ENCODE measurements around the gene STOX2. TPM values are rescaled to one million over a fixed set of nuclear protein-coding genes. Genes with fewer than 3 reads are reported as not detected.

The STOX2 gene
- total and polyA plus RNA-seq, 10 of the 15 experiments (the other 5 are each of a cell fraction or from before 2014, with no cell fraction given): 0.01 to 1.2 (median 0.18) TPM; not detected in 4

GRCh38 chr4:184030036-184030435 lies 124.9 kb downstream of the STOX2 start:
- intact Hi-C loops (cut with micrococcal nuclease; ENCODE audit: unreplicated experiment): no loop called here
- FAIRE-seq: no peak
- no peak for DNase-seq (ENCODE audit: low read depth, low spot score)
- in situ Hi-C loops (cut with MboI): no loop called here
- Histone ChIP-seq H4K20me1 (ENCODE audit: control insufficient read depth, insufficient read depth) (no peaks in the 10 kb centered on the region), H3K4me2 (ENCODE audit: control insufficient read depth, insufficient read depth) (no peak overlapping the region), H3K27me3 (replicated peaks in 1 of 2; ENCODE audit: control insufficient read depth in 2 of 2, insufficient read depth in 2 of 2, low read length in 1 of 2) (peaks cover 0 to 2% of the 10 kb centered on the region in 2 experiments; a peak in 3 of 4 replicates), H3K4me1 (ENCODE audit: control insufficient read depth, insufficient read depth, low read length) (no peaks in the 10 kb centered on the region), H2AFZ (ENCODE audit: control insufficient read depth, low read depth, low read length) (no peak overlapping the region), H3K79me2 (ENCODE audit: control insufficient read depth, insufficient read depth, low read length) (no peaks in the 10 kb centered on the region), H3K9me3 (replicated peaks; ENCODE audit: control insufficient read depth, insufficient read depth, low read length) (no peaks in the 10 kb centered on the region), H3K4me3 (no peak overlapping the region), H3K9ac (ENCODE audit: control insufficient read depth, insufficient read depth, low read length) (no peak overlapping the region), H3K27ac (ENCODE audit: control insufficient read depth, insufficient read depth) (no peak overlapping the region), H3K36me3 (ENCODE audit: control insufficient read depth in 2 of 2, insufficient read depth in 2 of 2, low read length in 1 of 2) (no peaks in the 10 kb centered on the region)
- ATAC-seq: no peak
- ChIA-PET SMC1A (ENCODE audit: uncharacterized antibody, unreplicated experiment) (no interaction called here), POLR2A (no interaction called here), CTCF (no interaction called here), RAD21 (ENCODE audit: unreplicated experiment) (no interaction called here)
- TF ChIP-seq MYC (IDR thresholded peaks at IDR 0.05; ENCODE audit: insufficient read depth, insufficient read length, insufficient replicate concordance, low read length, severe bottlenecking) (no peak), MTA3 (IDR thresholded peaks at IDR 0.05; ENCODE audit: borderline replicate concordance, low read length) (no peak), RB1 (IDR thresholded peaks at IDR 0.05; ENCODE audit: borderline replicate concordance) (no peak), ZNF592 (IDR thresholded peaks at IDR 0.05) (no peak), CBFB (IDR thresholded peaks at IDR 0.05; ENCODE audit: low read depth) (no peak), SIN3A (IDR thresholded peaks at IDR 0.05; ENCODE audit: low read depth, low read length) (no peak), HDAC2 (IDR thresholded peaks at IDR 0.05) (no peak), YBX1 (IDR thresholded peaks at IDR 0.05) (no peak), CTCF (IDR thresholded peaks at IDR 0.05 in 2 of 3, conservative IDR thresholded peaks at IDR 0.05 in 1 of 3; ENCODE audit: control insufficient read depth in 2 of 3, extremely low read depth in 1 of 3, insufficient read depth in 1 of 3, low read depth in 3 of 3, low read length in 3 of 3) (no peak), ZNF217 (IDR thresholded peaks at IDR 0.05) (no peak), MTA2 (IDR thresholded peaks at IDR 0.05; ENCODE audit: low read depth) (no peak), FOS (IDR thresholded peaks at IDR 0.05; ENCODE audit: borderline replicate concordance, extremely low read depth, insufficient read length) (no peak), PAX8 (IDR thresholded peaks at IDR 0.05) (no peak), NBN (IDR thresholded peaks at IDR 0.05) (no peak), GABPA (IDR thresholded peaks at IDR 0.05; ENCODE audit: low read depth) (no peak), ATF7 (IDR thresholded peaks at IDR 0.05; ENCODE audit: low read depth) (no peak)
- 55% methylated on average over 10 of the region's 11 CpGs for WGBS (ENCODE audit: insufficient coverage, insufficient replicate concordance, low lambda C conversion rate, missing lambda C conversion rate)
- no TSS peak for BruUV-seq (replicated peaks)

Data from GM12878 (cell line).